Spleen (tissue), 7 donors: ENCODE data around the gene ARFGEF2.

Source experiments
- POLR2A ChIP-seq, 3 donors: fragments of 450-650 bp; IDR thresholded peaks; one replicate each; pipeline ENCODE4 v1.5.1; 2017; ENCODE audit warnings: antibody characterized with exemption in 3 of 3, mild to moderate bottlenecking in 1 of 3
- TF ChIP-seq, protein P1 (sequence below), 11 experiments: fragments of 200-600 bp in 7 of 11; fragments of 450-650 bp in 4 of 11; sonication (generic) in 4 of 11; IDR thresholded peaks in 8 of 11; conservative IDR thresholded peaks in 3 of 11; 1 replicate in 7 of 11; 2 replicates in 4 of 11; pipeline versions ENCODE4 v1.4.0 to v1.8.0; 2016 to 2021; ENCODE audit warnings: antibody characterized with exemption in 11 of 11, inconsistent platforms in 4 of 11, mild to moderate bottlenecking in 1 of 11
- donor health status: DM: no; HTN: no; CAD: no; lungs with moderate emphysema.
- donor health status: DM: no; HTN: no; CAD: no.
- donor health status: DM: no; HTN: no; CAD: no.

DNA sequence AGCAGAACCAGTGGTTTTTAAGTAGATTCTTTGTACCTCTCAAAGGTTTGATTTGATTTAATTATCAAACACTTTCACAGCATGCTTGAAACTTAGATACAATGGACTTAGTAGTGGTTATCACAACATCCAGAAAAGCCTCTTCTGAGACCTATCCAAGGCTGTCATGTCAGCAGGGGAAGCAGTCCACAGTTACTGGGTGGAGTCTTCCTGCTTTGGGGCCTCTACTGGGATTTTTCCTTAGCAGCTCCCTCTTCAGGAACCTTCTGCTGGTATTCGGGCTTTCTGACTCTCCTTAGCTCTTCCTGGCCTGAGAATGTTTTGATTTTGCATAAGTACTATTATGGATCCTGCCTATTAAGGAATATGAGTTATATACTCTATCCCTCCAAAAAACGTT, 36.0 kb downstream of the ARFGEF2 start:
- TF ChIP-seq, protein P1, sequence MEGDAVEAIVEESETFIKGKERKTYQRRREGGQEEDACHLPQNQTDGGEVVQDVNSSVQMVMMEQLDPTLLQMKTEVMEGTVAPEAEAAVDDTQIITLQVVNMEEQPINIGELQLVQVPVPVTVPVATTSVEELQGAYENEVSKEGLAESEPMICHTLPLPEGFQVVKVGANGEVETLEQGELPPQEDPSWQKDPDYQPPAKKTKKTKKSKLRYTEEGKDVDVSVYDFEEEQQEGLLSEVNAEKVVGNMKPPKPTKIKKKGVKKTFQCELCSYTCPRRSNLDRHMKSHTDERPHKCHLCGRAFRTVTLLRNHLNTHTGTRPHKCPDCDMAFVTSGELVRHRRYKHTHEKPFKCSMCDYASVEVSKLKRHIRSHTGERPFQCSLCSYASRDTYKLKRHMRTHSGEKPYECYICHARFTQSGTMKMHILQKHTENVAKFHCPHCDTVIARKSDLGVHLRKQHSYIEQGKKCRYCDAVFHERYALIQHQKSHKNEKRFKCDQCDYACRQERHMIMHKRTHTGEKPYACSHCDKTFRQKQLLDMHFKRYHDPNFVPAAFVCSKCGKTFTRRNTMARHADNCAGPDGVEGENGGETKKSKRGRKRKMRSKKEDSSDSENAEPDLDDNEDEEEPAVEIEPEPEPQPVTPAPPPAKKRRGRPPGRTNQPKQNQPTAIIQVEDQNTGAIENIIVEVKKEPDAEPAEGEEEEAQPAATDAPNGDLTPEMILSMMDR (IDR thresholded peaks at IDR 0.05 in 8 of 11, conservative IDR thresholded peaks at IDR 0.05 in 3 of 11), result no peak
- no peak for TF ChIP-seq POLR2A (IDR thresholded peaks at IDR 0.05)
